Epithelial cell of proximal tubule (primary cell): ENCODE data around the gene TNS4. TPM values are rescaled to one million over a fixed set of nuclear protein-coding genes. Genes with fewer than 3 reads are reported as not detected.

Experiments used
- DNase-seq: peaks from one replicate; pipeline ENCODE4 v3.0.0-alpha.2; 2011; ENCODE audit warnings: low read depth
- H3K4me3 ChIP-seq: 2 replicates; pipeline ENCODE4 v1.5.1; 2011; ENCODE audit warnings: low read depth, mild to moderate bottlenecking, low read length
- CTCF ChIP-seq: conservative IDR thresholded peaks from 2 replicates; pipeline ENCODE4 v1.5.1; 2012; ENCODE audit warnings: low read depth, mild to moderate bottlenecking, low read length
- total RNA-seq: library from RNA; depleted of rRNA; stranded (reverse); fragments of >200 nt; gene quantifications from 2 replicates; pipeline ENCODE4 v1.2.3, GENCODE V29; 2015

Gene TNS4
- total RNA-seq, 1 donor from 2014 or later: not detected

DNA sequence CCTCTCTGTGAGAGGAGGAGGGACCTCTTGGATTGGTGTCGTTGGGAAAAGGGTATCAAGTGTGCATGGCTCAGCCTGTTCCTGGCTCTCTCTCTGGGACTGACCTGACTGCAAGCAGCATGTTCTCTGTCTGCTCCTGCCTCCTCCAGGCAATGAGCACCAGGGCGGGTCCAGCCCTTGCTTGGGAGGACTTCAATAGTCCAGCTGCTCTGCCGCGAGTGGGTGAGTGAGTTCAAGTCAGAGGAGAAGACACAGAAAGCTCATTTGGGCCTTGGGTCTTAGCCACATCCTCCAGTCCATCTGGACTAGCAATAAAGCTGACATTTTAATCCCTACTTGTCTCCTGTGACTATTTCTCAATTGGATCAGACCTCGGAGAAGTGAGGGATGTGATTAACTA is 25.2 kb upstream of the TNS4 start:
- no peak for TF ChIP-seq CTCF
- H3K4me3 ChIP-seq: no peak overlapping the region
- no peak for DNase-seq

GRCh38 chr17:40525294-40525693 is 23.9 kb upstream of the TNS4 start:
- TF ChIP-seq CTCF: no peak
- no peak for DNase-seq
- H3K4me3 ChIP-seq: no peak overlapping the region

GRCh38 chr17:40524243-40524965 is 23.0 kb upstream of the TNS4 start:
- no peak overlapping the region for H3K4me3 ChIP-seq
- no peak for DNase-seq
- TF ChIP-seq CTCF: no peak

- no peak overlapping the region for H3K4me3 ChIP-seq
- DNase-seq: no peak
- TF ChIP-seq CTCF: no peak
Observed at GRCh38 chr17:40522961-40523310, 21.5 kb upstream of the TNS4 start.

DNA sequence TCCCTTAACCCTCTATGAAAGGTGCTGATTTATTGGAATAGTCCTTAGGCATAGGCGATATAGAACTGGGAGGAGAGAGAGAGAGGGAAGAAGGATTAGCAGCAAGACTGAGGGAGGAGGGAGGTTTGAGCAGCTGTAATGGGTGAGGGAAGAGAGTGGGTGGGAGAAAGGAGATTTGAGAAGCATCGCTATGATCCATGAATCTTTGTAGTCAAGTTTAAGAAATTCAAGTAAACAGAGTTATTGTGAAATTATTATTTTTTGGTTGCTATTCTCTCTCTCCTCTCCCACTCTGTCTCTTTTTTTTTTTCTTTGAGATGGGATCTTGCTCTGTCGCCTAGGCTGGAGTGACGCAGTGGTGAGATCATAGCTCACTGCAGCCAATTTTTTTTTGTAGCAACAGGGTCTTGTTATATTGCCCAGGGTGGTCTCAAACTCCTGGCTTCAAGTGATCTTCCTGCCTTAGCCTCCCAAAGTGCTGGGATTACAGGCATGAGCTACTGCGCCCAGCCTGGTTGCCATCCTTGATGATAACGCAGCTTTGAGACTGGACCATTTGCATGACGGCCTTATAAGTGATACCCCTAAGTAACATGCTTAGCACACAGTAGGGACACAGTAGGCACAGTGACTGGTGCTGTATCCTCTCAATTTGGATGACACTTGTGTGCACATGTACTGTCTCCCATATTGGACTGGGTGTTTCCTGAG is 21.0 kb upstream of the TNS4 start:
- DNase-seq: no peak
- no peak overlapping the region for H3K4me3 ChIP-seq
- no peak for TF ChIP-seq CTCF

- DNase-seq: no peak
- TF ChIP-seq CTCF: no peak
- no peak overlapping the region for H3K4me3 ChIP-seq
Observed at GRCh38 chr17:40520991-40521453, 19.6 kb upstream of the TNS4 start.
